Stimulated activated CD8-positive, alpha-beta memory T cell treated with anti-CD3 and anti-CD28 coated beads, Interleukin-4, amount 100 ng/mL, for 24 hours (primary cell): Measurements from ENCODE around the gene BTBD16.

Experiments
- DNase-seq: peaks from one replicate; pipeline ENCODE4 v3.0.0-alpha.2; 2020; ENCODE audit warnings: low read depth

Gene BTBD16

GRCh38 chr10:122273966-122274545 is 3.0 kb downstream of the BTBD16 start:
- DNase-seq: no peak

GRCh38 chr10:122276611-122277208 is 5.6 kb downstream of the BTBD16 start:
- no peak for DNase-seq

GRCh38 chr10:122277526-122278136 is 6.5 kb downstream of the BTBD16 start:
- no peak for DNase-seq

GRCh38 chr10:122279725-122280141 is 8.6 kb downstream of the BTBD16 start:
- no peak for DNase-seq

GRCh38 chr10:122280156-122280555 is 9.1 kb downstream of the BTBD16 start:
- no peak for DNase-seq

GRCh38 chr10:122281018-122281626 is 10.0 kb downstream of the BTBD16 start:
- DNase-seq: no peak

GRCh38 chr10:122281751-122282150 is 10.7 kb downstream of the BTBD16 start:
- no peak for DNase-seq

GRCh38 chr10:122282253-122282671 is 11.2 kb downstream of the BTBD16 start:
- DNase-seq: no peak

- no peak for DNase-seq
Observed at GRCh38 chr10:122282909-122283308, 11.8 kb downstream of the BTBD16 start.

- no peak for DNase-seq
Observed at GRCh38 chr10:122285506-122286444, 14.7 kb downstream of the BTBD16 start.

GRCh38 chr10:122286867-122287266 is 15.8 kb downstream of the BTBD16 start:
- no peak for DNase-seq

GRCh38 chr10:122287570-122287969 is 16.5 kb downstream of the BTBD16 start:
- no peak for DNase-seq

- DNase-seq: no peak
Observed at GRCh38 chr10:122288262-122288661, 17.2 kb downstream of the BTBD16 start.

GRCh38 chr10:122288917-122289316 is 17.8 kb downstream of the BTBD16 start:
- no peak for DNase-seq

- no peak for DNase-seq
Observed at GRCh38 chr10:122290334-122290733, 19.2 kb downstream of the BTBD16 start.

GRCh38 chr10:122290833-122291532 is 19.9 kb downstream of the BTBD16 start:
- no peak for DNase-seq

- no peak for DNase-seq
Observed at GRCh38 chr10:122291739-122292138, 20.6 kb downstream of the BTBD16 start.

- DNase-seq: no peak
Observed at GRCh38 chr10:122292376-122292775, 21.3 kb downstream of the BTBD16 start.

- DNase-seq: no peak
Observed at GRCh38 chr10:122293156-122293960, 22.3 kb downstream of the BTBD16 start.

GRCh38 chr10:122293961-122294380 is 22.9 kb downstream of the BTBD16 start:
- no peak for DNase-seq
